UCSD-AML1 (cell line): ENCODE data around the gene SYT12.

Source experiments
- DNase-seq: peaks from one replicate; lab custom pipeline; 2025; ENCODE audit not compliant: unreplicated experiment; lab: John Stamatoyannopoulos, UW

Gene SYT12

DNA sequence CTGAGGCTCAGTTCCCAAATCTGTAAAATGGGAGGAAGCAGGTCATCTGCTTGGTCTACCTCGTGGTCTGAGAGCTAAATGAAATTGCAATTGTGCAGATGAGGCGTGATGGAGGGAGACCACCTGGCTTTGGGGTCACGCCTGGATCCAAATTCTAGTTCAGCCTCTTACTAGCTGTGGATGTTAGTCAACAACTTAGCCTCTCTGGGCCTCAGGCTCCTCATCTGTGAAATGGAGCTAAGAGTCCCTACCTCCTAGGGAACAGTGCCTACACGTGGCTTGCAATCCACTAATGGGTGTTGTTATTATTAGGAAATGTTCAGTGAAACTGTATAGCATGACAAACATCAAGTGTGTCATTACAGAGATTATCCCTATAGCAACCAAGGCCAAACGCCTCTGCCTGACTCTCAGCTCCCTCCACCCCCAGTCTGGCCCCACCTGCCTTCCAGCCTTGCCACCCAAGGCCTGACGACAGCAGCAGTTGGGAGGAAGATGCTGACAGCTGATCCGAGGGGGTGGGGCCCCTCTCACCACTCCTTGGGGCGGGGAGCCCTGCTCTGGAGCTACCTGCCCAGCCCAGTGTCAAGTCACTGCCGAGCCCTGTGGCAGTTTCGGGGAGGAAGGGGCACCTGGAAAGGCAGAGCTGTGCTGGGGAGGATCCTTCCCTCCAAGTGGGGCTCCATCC is 32.0 kb downstream of the SYT12 start:
- no peak for DNase-seq

DNA sequence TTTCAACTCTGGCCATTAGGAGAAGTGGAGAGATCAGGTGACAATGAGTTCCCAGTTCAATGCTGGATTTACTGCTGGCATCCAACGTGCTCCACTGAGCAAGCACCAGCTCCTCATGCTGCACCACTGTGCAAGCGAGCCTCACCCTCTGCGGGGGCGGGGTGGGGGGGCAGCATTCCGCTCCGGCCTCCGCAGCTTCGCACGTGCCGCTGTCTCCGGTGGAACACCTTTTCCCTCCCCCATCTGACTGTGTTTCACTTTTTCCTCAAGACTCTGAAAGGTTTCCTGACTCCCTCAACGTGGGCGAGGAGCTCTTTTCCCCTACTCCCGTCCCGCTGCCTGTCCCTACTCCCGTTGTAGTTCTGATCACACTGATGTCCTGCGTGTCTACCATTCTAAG is 32.9 kb downstream of the SYT12 start:
- no peak for DNase-seq

DNA sequence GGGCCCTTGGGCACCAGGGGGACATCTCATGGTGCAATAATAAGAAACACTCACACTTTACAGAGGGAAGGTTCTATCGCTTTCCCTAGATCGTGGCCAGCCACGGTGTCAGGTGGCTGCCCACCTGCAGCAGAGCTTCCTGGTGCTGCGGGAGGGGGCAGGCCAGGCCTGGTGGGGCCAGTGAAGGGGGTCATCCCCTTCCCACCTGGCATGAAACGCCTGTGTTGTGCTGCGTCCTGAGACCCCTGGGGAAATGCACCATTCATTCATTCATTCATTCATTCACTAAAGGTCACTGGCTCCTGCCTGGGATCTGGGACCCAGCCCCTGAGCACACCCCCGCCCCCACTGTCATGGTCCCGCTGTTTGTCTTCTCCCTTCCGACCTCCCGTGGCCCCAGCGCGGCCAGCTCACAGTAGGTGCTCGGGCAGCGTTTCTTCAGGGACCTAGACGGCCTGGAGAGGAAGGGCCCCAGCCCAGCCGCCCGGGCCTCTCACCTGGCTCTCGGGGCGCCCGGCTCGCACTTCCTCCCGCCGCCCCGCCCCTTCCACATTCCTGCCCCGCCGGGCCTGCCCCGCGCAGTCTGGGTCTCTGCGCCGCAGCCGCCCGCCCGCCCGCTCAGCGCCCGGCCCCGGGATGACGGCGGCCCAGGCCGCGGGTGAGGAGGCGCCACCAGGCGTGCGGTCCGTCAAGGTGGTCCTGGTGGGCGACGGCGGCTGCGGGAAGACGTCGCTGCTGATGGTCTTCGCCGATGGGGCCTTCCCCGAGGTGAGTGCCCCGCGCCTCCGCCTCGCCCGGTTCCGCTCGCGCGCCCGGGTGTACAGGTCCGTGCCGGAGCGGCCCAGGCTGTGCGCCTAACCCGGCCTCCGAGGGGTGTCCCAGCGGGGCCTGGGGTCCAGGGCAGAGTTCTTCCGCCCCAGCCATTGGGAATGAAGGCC is 33.6 kb downstream of the SYT12 start, which contains the start of gene RHOD:
RHOD (plus strand) TSS at position 581 of the 938 bp plus-strand sequence; CDS start at position 637, 56 bp downstream.
- no peak for DNase-seq

DNA sequence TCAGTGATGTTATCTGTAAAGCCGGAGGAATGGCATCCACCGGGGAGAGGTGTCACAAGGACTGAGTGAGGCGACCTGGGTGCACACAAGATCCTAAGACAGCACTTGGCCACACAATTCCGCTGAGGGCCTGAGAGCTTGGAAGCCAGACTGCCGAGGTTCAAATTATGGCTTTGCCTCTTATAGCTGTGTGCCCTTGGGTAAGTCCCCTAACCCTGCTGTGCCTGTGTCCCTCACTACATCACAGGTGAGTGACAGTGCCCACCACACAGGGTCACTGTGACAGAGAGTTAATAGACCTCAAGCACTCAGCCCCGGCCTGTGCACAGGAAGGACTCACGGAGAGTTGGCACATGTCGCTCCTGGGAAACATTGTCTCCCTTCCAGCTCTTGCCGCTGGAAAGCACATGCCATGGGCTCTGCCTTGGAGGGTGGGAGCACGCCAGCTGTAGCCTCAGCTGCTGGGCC is 34.3 kb downstream of the SYT12 start:
- no peak for DNase-seq

DNA sequence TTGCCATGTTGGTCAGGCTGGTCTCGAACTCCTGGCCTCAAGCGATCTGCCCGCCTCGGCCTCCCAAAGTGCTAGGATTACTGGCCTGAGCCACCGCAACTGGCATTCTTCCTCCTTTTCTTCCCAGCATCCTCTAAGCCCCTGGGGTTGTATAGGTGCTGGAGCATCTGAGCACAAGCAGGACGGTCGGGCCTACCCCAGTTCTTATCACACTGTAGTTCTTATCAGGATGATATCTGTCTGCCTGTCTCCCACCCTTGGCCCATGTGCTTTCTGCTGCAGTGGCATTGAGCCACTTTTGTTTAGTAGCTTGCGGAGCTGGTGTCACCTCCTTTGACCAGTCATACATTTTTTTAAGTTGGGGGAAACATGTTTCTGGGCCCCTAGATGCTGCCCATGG is 35.6 kb downstream of the SYT12 start:
- DNase-seq: no peak

DNA sequence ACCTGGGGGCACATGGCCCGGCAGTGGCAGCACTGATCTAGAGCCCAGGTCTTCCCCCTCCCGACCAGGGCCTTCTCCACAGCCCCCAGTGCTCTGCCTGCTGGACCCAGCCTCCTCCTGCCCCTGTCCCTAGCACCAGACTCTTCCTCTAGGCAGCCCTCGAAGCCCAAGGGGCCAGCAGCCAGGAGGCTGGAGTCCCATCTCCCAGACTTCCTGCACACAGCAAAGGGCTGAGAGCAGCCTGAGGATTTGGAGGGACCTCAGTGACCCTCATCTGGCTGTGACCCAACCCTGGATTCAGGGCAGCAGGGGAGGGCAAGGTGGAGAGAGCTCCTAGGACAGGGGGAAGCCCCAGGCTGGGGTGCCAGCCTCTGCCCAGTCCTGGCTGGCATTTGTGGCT is 36.7 kb downstream of the SYT12 start:
- DNase-seq: no peak

DNA sequence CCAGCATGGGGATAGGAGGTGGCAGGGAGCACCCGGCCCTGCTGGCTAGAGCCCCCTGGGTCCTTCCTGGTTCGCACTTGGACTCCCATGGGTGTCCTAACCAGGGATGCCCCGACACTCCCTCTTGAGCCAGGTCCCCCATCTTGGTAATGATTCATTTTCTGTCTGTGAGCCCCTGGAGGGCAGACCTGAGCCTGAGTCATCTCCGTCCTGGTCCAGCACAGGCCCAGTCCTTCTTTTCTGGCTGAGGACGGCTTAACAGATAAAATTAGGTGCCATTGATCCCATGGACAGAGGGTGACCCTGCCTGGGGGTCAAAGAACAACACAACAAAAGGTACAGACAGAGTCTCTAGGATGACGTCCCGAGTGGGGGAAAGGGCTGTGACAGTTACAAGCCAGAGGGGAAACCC is 37.2 kb downstream of the SYT12 start:
- DNase-seq: no peak

DNA sequence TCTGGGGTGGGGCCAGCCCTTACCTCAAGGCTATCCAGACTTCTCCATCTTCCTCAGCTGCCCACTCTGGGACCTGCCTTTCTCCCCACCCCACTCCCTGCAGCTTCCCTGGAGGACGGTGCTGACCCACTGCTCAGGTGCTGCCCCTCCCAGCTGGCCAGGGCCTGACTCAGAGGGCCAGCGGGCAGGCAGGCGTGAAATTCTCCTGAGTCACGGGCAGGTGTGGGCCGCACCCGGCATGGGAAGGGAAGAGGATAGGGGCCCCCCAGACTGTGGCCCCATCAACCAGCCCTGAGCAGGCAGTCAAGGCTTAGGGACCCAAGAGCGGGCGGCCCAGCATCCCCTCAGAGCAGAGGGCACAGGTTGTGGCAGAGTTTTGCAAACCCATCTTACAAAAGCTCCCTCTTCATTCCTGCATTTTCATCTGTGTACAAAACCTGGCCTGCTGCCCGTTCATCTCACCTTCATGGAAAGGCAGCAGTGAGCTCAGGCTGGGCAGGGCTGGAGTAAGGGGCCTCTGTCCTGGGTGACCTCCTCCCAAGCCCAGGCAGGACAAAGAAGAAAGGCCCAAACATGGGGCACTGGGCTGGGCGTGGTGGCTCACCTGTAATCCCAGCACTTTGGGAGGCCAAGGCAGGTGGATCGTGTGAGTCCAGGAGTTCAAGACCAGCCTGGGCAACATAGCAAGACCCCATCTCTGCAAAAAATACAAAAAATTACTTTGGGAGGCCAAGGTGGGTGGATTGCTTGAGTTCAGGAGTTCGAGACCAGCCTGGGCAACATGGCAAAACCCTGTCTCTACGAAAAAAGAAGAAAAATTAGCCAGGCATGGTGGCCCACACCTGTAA is 39.8 kb downstream of the SYT12 start:
- no peak for DNase-seq

DNA sequence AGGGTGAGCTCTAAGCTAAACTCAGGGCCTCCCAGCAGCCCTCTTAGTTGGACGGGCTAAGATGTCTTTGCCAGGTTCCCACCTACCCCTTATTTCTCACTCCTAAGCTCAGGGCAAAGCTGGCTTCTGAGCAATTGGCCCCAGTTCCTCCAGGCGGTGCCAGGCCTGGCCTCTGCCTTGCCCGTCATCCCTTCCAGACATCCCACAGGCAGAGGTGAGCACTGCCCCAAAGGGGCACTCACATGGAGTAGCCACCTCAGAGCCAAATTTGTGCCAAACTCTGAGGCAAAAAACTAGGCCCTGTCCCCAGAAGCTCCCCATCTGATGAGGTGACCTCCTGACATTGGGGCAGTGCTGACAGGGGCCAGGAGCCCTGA is 43.4 kb downstream of the SYT12 start:
- DNase-seq: no peak

DNA sequence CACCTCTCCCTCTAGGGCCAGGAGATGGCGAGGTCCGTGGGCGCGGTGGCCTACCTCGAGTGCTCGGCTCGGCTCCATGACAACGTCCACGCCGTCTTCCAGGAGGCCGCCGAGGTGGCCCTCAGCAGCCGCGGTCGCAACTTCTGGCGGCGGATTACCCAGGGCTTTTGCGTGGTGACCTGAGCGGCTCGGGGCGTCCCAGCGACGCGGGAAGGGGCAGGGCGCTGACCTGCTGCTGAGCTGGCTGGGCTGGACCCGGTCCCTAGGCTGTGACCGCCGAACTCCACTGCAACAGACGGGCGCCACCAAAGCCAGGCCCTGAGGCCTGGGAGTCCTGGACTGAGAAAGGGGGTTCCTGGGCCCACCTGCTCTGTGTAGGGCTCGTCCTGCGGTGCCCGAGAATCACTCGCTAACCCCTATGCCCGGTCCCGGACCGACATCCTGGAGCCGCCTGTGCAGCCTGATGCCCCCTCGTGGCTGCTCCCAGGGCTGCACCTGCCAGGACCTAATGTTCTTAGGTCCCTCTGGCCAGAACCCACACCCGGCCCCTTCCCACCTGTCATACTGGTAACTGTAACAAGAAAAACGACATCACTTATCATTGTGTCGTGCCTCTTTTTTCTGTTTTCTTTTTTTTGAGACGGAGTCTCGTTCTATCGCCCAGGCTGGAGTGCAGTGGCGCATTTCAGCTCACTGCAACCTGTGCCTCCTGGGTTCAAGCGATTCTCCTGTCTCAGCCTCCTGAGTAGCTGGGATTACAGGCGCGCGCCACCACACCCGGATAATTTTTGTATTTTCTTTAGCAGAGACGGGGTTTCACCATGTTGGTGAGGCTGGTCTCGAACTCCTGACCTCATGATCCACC is 48.7 kb downstream of the SYT12 start:
- peak; percentile 76 for DNase-seq

DNA sequence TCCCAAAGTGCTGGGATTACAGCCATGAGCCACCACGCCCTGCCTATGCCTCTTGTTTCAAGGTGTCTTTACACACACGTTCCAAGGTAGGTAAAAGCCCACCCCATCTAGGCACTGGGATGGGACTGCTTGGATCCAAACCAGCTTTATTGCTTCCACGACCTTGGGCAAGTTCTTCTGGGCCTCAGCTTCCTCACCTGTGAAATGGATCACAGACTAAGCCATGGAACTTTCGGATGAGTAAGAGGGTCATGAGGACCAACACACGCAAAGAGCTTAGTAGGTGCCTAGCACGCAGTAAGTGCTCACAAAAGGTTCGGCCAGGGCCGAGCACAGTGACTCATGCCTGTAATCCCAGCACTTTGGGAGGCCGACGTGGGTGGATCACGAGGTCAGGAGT is 49.4 kb downstream of the SYT12 start:
- no peak for DNase-seq

DNA sequence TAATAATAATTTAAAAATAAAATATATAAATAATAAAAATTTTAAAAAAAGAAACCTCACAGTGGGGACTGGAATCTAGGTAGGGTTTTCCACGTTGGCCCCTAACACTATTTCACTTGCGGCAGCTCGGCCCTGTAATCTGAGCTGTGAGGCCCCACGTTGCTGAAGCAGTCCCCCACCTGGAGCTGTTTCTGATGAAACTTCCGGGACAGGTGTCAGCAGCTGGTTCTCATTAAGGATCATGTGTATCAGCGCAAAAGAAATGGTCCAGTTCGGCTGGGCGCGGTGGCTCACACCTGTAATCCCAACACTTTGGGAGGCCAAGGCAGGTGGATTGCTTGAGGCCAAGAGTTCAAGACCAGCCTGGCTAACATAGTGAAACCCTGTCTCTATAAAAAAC is 51.0 kb downstream of the SYT12 start:
- DNase-seq: no peak

DNA sequence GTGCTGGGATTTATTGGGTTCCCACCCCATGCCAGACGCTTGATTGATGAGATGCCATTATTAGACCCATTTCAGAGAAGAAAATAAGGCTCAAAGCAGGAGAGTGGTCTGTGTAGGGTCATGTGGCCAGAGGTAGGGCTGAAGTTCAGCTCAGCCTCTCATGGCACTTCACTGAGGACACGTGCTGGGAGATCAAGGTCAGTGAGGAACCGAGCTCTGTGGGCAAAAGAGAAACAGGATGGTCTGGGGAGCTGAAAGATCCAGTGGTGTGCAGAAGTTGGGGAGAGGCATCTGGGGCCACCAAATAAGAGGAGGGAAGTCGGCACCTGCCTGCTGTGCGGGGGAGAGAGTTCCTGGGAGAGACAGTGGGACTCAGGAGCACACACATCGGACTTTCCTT is 53.3 kb downstream of the SYT12 start:
- no peak for DNase-seq

DNA sequence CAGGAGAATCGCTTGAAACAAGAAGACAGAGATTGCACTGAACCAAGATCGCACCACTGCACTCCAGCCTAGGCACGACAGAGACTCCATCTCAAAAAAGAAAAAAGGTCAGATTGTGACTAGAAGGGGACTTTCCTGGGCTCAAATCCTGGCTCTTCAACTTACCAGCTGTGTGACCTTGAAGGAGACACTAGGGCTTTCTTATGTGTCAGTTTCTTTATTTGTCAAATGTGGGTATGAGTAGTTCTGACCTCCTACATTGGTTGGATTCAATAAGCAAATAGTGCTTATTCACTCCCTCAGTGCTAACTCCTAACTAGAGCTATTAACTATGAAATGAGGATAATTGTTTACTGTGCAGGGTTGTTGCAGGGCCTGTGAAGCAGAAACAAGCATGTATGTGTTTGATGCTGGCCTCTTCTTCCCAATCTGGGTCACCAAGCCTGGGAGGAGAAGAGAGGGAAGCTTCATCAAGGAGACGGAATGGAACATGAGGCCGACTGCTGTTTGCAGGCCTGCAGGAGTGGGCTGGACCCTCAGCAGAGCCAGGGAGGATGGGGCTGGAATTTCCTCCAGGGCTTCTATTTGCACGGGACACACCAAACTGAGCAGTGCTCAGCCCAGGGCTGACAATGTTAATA is 56.3 kb downstream of the SYT12 start:
- no peak for DNase-seq

DNA sequence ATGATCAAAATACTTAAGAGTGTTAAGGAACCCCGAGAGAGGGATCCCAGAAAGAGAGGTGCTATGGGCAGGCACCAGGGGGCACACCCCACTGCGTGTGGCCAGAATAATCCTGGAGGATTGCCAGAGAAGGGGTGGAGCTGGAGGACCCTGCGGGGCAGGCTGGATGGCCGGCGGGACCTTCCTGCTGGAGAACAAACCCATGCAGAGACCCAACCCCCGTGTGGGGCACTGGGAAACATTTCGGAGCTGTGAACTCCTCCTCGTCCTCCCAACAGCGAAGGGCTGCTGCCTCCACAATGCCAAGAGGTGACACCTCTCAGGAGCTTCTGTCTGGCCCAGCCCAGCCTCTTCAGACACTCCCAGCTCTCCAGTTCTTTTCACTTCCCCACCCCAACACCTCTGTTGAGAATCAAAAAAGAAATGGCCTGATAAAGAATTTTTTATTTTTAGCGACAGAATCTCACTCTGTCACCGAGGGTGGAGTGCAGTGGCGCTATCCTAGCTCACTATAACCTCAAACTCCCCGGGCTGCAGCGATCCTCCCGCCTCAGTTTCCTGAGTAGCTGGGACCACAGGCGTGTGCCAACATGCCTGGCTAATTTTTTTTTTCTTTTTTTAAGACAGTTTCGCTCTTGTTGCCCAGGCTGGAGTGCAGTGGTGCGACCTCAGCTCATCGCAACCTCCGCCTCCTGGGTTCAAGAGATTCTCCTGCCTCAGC is 59.3 kb downstream of the SYT12 start:
- peak; percentile 44 for DNase-seq

DNA sequence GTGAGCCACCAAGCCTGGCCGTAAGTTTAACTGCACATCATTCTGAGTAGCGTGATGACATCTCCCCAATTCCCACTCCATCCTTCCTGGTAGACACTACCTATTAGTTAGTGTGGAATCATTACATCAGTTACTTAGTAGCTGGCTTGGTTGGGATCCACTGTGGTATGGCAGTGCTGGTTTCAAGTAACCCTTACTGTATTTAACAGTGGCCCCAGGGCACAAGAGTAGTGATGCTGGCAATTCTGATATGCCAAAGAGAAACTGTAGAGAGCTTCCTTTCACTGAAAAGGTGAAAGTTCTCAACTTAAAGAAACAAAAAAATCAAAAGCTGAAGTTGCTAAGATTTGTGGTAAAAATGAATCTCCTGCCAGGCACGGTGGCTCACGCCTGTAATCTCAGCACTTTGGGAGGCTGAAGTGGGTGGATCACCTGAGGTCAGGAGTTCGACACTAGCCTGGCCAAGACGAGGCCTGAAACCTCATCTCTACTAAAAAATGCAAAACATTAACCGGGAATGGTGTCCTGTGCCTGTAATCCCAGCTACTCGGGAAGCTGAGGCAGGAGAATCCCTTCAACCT is 60.9 kb downstream of the SYT12 start:
- no peak for DNase-seq

DNA sequence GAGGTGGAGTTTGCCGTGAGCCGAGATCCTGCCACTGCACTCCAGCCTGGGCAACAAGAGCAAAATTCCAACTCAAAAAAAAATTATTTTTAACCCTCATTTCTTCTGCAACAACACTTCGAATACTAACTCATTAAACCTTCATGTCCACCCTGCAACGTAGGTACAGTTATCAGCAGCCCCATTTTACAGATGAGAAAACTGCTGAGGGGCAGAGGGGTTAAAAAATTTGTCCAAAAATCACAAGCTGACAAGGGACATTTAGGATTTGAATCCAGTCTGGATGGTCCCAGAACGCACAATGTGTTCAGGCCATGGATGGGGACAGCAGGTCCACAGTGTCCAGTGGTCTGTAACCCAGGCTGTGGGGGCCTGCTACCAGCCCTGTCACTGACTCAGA is 62.7 kb downstream of the SYT12 start:
- no peak for DNase-seq

DNA sequence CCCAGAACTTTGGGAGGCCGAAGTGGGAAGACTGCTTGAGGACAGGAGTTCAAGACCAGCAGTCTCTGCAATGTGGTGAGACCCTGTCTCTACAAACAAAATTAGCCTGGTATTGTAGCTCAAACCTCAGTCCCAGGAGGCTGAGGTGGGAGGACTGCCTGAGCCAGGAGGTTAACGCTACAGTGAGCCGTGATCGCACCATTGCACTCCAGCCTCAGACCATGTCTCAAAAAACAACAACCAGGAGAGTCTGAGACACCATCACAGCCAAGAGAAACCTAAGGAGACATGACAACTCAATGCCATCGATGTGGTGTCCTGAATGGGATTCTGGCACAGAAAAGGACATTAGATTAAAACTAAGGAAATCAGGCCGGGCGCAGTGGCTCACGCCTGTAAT is 67.8 kb downstream of the SYT12 start:
- no peak for DNase-seq

DNA sequence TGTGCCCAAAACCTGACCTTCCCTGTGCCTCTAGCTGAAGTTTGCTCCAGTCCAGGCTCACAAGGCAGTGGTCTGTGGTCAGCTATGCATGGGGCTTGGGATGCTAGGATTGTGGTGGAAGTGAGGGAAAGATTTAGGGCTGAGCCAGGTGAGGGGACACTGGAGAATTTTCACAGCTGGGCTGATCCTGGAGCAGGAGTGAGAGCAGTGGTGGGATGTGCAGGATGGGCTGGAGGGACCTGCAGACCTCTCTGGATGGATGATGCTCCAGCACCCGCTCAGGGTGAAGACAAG is 72.2 kb downstream of the SYT12 start:
- no peak for DNase-seq
